OCI-M1 (cell line): ENCODE data around the gene SERBP1.
A peak's percentile ranks its signal among the peaks of the same experiment; 100 is the strongest.
"Not testable (repeated sequence)": the region's sequence is repeated elsewhere in the genome, so short reads cannot be mapped to it uniquely, and the experiment has no call there.

Experiments
- DNase-seq: peaks from one replicate; lab custom pipeline; 2025; lab: John Stamatoyannopoulos, UW

Gene SERBP1

DNA sequence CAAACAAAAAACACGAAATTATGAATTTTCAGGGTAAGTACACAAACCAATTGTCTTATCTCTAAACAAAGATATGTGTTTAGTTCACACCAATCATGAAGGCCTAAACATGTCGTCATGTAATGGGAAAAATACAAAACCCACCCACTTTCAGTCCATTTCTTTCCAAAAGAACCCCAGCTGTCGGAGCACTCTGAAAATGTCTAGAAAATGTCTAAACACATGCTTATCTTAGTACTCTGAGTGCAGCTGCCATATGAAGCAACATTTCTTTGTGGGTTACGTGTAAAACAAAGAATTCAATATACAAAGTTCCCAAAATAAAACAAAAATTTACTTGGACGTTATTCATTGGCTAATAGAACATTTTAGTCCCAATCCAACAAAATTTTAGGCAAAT lies 22.7 kb downstream of the SERBP1 start:
- no peak for DNase-seq

DNA sequence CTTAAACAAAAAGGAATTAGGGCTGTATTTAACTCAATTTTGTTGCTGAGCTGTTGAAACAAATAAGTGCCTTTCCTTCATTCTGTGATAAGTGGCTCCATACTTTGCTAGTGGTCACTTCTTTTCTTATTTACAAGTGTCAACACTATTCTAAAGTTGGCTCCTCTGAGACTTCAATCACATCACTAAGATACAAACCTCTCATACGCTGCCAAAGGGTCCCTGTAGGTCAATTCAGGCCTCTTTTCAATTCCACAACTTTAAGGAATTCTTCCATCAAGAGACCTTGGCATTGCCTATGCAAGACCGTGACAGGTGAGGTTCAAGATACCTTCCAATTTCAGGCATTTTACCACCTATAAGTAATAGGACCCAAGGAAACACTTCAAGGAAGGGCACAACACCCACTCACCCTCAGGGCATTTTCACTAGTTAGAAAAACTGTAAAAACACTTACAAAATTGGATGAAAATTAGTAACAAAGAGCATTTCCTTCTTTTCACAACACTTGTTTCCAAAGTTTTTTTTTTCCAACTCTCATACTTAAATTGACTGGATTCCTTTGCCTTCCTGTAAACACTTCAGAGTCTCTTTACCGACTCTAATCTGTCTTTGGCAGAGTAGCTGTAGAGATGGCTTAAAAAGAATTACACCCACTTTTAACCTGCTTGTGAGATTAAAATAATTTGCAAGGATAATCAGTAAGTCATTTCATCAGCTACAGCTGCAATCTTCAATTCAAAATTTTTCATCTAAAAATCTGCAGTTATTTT lies 24.5 kb downstream of the SERBP1 start:
- no peak for DNase-seq

DNA sequence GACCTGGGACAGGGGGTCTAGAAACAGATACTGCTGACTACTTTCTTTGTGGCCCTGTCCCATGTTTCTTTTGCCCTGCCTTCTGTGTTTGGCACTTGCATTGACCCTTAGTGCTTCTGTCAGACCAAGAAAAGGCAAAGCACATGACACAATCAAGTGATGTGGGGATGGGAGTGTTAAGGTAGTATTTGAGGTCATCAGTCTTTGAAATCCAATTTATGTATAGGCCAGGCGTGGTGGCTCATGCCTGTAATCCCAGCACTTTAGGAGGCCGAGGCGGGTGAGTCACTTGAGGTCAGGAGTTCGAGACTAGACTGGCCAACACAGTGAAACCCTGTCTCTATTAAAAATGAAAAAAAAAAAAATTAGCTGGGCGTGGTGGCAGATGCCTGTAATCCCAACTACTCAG lies 26.0 kb downstream of the SERBP1 start:
- no peak for DNase-seq

DNA sequence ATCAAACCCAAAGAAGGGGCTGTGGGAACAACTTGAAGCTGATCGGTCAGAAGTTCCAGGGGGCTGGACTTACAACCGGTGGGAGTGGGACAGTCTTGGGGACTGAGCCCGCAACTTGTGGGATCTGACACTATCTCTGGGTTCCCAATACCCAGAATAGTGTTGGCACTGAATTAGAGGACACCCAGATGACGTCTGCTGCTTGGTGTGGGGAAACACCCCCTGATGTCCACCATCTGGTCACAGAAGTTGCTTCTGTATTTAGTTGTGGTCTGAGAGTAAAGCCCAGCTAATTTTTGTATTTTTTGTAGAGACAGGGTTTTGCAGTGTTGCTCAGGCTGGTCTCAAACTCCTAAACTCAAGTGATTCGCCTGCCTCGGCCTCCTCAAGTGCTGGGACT lies 28.8 kb downstream of the SERBP1 start:
- DNase-seq: no peak

DNA sequence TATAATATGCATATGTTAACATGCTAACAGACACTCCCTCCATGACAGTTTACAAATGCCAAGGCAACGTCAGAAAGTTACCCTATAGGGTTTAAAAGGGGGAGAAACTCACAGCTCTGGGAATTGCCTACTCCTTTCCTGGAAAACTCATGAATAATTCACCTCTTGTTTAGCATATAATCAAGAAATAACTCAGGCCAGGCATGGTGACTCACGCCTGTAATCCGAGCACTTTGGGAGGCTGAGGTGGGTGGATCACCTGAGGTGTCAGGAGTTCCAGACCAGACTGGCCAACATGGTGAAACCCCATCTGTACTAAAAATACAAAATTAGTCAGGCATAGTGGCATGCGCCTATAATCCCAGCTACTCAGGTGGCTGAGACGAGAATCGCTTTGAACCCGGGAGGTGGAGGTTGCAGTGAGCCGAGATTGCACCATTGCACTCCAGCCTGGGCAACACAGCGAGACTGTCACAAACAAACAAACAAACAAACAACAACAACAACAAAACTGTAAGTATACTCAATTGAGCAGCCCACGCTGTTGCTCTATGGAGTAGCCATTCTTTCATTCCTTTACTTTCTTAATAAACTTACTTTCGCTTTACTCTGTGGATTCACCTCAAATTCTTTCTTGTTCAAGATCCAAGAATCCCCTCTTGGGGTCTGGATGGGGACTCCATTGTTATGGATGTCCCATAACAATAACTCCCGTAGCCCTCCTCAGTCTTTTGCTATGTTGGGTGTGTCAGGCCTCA lies 30.0 kb downstream of the SERBP1 start:
- not testable (repeated sequence) for DNase-seq

DNA sequence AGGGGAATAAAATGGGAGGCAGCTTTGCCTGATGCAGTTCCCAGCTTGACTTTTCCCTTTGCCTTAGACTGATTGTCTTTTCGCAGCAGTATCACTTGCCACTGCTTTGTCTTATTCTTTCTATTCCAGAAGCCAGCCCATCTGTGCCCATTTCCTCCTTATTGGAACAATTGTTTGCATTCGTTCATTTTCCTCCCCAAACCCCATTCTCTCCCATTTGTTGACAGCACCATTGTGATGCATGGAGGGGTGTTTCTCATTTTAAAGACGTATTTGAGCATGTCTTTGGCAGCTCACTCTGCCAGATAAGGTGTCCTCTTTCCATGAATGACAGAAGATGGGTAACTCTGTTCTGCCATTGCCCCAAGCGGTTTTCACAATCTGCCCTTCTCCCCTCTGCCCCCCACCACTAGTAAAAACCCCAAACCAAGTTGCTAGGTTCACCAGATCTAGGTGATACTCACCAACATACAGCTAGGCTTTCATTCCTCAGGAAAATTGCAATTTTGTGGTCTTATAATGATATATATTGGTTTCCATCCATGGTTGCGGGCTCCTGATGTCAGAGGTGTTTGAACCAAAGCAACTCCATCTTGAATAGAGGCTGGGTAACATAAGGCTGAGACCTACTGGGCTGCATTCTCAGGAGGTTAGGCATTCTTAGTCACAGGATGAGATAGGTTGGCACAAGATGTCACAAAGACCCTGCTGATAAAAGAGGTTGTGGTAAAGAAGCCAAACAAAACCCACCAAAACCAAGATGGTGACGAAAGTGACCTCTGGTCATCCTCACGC lies 30.8 kb downstream of the SERBP1 start:
- no peak for DNase-seq

DNA sequence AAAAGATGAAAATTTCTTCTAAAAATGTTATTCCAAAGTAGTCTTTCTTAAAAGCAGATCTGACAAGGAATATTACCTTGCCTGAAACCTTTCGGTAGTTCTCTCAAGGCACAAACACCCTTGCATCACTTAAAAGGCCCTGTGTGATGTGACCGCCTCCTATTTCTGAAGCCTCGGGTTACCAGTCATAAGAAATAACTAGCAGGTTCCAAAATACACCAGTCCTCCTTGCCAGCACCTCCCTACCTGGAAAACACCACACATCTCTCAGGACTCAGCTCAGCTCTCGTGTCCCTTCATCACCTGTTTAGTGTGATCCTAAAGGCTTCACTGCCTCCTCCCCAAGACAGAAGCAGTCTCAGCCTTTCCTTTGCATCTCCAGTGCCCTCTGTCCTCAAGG lies 35.7 kb downstream of the SERBP1 start:
- no peak for DNase-seq

DNA sequence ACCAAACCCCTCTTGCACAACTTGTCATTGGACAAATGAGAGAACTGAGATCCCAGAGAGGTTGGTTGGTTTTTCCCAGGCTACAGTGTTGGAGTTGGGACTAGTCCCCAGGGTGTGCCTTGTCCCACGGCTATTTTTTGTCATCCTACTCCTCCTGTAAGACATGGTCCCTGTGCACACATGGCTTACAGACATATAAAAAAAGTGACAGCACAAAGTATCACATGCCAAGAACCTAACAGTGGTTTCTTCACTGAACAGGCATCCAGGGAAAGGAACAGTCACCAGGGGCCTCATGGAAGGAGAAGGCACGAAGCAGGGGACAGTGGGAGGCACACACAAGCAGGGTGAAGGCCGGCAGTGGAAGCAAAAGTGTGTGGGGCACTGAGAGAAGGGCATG lies 36.5 kb downstream of the SERBP1 start:
- no peak for DNase-seq

DNA sequence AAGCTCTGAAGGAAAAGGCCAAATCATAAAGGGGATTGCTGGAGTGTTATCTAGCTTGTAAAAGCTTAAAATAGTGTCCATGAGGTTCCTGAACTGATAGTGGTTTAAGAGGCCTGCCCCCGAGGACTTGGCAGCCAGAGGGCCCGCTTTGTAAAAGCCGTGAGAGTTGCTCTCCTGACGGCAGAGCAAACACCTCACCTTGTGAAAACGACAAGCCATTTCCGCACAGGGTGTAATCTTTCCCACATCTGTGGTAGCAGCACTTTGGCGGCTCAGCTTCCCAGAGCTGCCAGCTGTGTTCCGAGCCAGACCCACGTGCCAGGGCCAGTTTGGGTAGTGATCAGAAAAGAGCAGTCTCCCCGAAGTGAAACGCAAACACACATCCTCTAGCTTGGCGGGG lies 37.0 kb downstream of the SERBP1 start:
- no peak for DNase-seq

DNA sequence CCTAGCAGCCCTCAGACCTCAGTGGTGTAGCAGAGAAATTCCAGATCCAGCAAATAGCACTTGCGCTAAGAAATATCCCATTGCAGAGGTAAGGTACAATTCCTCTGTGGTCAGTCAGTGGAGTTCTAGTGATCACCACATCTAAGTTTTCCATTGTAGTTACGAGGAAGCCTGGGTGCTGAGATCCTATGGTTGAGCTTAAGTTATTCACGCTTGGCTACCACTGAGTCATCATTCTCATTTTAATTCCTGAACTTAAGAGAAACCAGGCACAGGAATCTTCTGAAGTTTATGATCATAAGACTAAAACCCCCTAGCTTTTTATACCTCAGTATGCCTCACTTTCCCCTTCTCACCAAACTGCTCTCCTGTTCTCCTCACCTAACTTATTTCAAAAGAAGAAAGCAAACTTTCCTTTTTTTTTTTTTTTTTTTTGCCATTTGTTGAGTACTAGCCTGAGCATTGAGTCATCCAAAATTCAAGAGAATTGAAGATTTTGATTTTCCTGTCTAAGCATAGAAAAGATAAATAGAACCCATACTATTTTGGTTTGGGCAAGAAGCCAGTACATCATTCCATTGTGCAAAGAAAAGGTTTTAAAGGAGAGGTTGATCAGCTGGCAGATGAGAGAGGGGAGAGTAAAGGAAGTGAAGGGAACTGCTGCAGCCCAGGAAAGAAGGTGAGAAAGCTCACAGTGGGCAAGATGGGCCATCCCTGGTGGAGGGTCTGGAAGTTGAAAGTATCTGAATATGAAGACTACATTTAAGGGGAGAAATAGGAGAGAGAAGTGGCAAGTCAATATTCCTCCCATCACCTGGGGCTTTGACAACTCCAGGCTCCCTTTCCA lies 39.9 kb downstream of the SERBP1 start:
- no peak for DNase-seq

DNA sequence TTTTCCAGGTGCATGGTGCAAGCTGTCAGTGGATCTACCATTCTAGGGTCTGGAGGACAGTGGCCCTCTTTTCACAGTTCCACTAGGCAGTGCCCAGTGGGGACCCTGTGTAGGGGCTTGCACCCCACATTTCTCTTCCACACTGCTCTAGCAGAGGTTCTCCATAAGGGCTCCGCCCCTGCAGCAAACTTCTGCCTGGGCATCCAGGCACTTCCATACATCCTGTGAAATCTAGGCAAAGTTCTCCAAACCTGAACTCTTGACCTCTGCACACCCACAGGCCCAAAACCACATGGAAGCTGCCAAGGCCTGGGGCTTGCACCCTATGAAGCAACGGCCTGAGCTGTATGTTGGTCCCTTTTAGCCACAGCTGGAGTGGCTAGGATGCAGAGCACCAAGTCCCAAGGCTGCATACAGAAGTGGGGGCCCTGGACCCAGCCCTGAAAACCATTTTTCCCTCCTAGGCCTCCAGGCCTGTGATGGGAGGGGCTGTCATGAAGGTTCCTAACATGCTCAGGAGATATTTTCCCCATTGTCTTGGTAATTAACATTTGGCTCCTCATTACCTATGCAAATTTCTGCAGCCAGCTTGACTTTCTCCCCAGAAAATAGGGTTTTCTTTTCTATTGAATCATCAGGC lies 46.1 kb downstream of the SERBP1 start:
- DNase-seq: no peak

DNA sequence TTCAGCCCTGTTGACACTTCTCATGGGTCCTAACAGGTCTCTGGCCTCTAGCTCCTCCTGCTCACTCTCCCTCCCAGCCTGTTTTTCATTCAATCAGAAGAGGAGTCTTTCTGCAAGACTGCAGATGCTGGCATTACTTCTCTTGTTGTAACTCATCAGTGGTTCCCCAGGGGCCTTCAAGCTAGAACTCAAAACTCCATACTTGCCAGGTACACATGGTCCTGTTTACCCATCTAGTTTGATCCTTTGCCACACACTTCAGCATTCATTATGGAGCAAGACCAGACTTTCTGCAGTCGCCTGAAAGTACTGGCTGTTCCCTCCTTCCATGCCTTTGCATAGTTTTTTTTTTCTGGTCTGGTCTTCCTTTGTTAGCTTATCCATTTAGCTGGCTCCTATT lies 47.9 kb downstream of the SERBP1 start:
- no peak for DNase-seq

DNA sequence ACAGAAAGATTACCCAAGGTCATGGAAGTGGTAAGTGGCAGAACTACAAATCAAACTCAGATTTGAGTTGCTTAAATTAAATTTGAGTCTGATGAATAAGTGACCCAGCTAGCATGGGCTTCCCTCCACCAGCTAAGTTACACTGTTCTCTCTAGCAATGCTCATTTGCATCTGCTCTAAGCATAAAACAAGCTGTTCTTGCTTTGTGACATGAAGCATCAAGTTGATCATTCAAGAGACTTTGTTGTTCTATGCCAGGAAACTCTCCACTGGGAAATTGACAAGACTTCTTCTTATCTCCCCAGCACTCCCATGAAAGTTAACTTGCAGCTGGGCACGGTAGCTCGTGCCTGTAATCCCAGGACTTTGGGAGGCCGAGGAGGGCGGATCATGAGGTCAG lies 49.0 kb downstream of the SERBP1 start:
- DNase-seq: no peak

DNA sequence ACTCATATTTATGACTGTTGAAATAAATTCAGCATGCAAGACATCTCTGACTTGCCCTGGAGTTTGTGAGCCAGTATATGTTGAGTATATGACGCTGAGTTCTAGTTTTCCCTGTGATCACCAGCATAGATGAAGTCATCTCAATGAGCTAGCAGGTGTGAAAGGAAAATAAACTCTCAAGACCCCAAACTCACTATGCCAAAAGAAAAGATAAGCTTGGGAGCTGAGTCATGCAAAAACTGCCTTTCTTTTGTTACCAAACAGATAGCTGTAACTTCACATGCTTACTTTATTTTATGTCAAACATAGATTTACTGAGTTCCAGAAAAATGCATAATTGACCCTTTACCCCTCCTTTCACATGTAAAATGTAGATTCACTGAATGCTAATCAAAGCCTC lies 52.9 kb downstream of the SERBP1 start:
- DNase-seq: peak; percentile 35

DNA sequence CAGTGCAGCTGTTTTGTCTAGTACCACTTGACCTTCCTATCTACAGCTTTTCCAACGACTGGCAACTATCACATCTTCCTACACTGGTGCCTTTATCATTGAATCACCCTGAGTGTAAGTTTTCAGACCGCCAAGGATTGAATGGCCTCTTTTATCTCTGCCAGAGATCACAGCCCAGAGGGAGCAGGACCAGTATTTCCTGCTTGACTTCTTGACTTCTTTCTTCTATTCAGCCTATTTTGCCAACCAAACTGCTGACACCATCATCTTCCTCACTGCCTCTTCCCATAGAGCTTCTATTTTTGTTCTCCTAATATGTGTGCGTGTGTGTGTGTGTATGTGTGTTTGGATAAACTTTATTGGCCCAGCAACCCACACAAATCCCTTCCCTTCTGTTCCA lies 53.8 kb downstream of the SERBP1 start:
- DNase-seq: no peak

DNA sequence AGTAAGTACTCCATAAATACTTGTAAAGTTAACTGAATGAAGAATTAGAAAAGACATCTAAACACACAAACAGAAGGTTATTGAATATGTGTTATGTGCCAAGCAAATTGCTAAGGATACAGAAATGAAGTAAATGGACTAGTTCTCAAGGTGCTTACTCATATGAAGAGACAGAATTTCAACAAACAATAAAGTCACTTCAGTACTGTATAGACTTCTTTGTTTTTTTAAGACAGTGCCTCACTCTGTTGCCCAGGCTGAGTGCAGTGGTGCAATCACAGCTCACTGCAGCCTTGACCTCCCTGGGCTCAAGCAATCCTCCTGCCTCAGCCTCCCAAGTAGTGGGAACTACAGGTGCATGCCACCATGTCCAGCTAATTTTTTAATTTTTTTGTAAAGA lies 57.3 kb downstream of the SERBP1 start:
- DNase-seq: no peak

DNA sequence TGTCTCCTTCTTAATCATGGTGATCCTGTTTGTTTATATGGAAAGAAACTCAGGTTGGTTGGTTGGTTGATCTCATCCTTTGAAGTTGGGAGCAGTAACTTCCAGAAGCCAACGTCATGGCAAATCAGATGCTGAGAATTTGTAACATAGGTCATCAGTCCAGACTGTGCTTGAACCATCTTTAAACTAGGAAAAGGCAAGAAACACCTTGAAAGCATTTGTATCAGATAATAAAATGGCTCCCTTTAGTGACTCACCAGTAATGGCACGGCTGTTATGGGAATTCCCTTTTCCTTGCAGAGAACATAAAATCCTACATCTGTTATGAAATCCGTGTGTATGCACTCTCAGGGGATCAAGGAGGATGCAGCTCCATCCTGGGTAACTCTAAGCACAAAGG lies 58.1 kb downstream of the SERBP1 start:
- no peak for DNase-seq

DNA sequence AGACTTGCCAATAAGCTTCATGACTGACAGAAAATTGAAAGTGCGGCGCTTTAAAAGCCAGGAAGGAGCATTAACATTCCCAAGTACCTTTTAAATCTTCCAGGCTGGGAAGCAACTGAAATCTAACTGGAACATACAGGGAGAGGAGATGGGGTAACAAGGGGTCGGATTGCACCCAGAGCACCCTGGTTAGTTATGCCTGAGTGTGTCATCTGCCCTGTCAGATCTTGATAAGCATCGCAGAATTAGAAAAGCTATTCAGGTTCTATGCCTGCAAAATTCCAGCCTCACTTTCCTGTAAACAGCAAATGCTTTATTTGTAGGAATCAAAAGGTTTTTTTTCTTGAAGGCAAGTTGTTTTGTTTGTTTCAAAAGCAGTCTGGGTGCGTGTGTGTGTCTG lies 58.5 kb downstream of the SERBP1 start:
- no peak for DNase-seq

DNA sequence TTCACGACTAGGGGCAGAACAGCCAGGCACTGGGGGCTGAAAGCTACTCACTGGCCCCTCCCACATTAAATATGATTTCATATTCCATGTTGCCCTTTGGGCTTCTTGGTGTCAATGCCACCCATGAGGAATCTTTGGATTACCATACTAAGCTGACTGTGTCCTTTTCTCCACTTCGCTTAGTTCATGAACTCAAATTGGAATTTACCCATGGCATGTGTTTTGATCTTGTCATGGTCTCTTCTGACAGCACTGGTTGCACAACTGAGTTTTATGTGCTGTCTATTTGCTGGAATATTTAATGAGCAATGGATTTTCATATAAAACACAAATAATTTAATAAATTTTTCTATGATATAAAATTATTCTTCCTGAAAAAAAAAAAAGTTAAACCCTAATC lies 59.2 kb downstream of the SERBP1 start:
- no peak for DNase-seq

DNA sequence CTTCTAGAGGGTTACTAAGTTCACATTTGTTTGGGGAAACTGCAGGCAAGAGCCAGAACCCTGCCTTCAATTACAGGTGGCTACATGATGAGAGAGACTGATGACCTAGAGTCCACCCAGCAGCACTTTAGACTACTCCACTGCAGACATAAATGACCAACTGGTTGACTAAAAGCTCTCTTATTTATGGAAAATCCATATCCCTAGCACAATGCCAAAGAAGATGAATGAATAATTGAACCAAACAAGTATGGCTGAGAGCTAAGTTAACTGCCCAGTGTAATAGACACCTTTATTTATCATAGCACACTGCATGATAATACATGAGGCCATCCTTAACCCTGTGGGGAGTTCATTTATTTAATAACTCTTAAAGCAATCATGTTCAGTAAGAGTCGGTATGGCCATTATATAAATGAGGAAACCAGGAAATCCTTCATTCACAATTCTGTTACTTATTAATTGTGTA lies 62.1 kb downstream of the SERBP1 start:
- no peak for DNase-seq

DNA sequence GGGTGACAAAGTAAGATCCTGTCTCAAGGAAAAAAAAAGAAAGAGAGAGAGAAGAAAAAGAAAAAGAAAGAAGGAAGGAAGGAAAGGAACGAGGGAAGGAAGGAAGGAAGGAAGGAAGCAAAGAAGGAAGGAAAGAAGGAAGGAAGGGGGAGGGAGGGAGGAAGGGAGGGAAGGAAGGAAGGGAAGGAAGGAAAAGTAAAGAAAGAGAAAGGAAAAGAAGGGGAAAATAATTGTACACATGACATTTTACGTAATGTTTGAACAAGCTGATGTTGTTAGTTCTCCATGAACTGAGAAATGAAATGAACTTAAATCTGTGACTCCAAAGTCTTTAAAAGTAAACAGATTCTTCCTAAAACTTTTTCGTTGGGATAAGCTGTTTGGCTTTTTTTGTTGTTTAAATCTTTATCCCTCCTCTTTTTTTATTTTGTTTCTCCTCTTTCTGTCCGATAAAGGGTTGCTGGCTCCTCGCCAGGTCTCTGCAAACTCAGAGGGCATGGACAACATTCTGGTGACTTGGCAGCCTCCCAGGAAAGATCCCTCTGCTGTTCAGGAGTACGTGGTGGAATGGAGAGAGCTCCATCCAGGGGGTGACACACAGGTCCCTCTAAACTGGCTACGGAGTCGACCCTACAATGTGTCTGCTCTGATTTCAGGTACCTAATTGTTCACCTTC lies 62.7 kb downstream of the SERBP1 start:
- no peak for DNase-seq
